ENCODE results near the gene ACOT12.

DNA sequence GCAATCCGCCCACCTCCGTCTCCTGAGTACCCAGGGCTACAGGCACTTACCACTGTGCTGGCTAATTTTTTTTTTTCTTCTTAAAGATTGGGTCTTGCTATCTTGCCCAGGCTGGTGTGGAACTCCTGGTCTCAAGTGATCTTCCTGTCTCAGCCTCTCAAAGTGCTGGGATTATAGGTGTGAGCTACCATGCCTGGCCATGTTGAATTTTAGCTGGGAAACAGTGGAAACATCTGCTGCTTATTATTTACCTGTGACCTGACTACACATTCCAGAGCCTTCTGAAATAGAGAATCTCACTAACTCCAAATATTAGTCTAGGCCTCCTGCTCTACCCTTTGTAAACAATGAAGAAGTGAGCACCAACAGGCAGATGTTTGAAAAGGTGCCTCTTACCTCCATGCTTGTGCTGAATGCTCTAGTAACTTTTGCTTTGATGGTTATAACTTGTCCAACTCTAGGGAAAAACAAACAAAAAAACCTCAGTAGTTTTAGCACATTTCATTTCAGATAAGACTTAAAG, 22.5 kb downstream of the ACOT12 start:
- TF ChIP-seq CEBPB (IDR thresholded peaks at IDR 0.05) (no peak), MAX (IDR thresholded peaks at IDR 0.05) (no peak), CTCF (IDR thresholded peaks at IDR 0.05) (no peak), RAD21 (conservative IDR thresholded peaks at IDR 0.05 in 1 of 2, IDR thresholded peaks at IDR 0.05 in 1 of 2) (no peak), POLR2A (IDR thresholded peaks at IDR 0.05; ENCODE audit: low read length) (no peak), EP300 (IDR thresholded peaks at IDR 0.05) (no peak), TP53 (CRISPR knock-in tag; IDR thresholded peaks at IDR 0.05) (no peak), RNF2 (IDR thresholded peaks at IDR 0.05; ENCODE audit: borderline replicate concordance, low read depth) (no peak), HOXB13 (CRISPR knock-in tag; IDR thresholded peaks at IDR 0.05; ENCODE audit: low read depth) (no peak), USF2 (IDR thresholded peaks at IDR 0.05) (no peak), CHD4 (IDR thresholded peaks at IDR 0.05; ENCODE audit: borderline replicate concordance) (no peak)
